K562 (cell line): ENCODE measurements around the gene USP38.

Experiments
- FOXM1 ChIP-seq, 2 experiments: fragments of 450-650 bp in 1 of 2; sonication (generic) in 1 of 2; formaldehyde crosslinking in 1 of 2; IDR thresholded peaks; 2 replicates each; pipeline versions ENCODE4 v1.6.1 to v1.9.0; 2017 to 2022; ENCODE audit warnings: low read depth in 2 of 2, mild to moderate bottlenecking in 2 of 2, missing genetic modification reagents in 1 of 2, moderate library complexity in 1 of 2
- POLR2B ChIP-seq: fragments of 450-650 bp; IDR thresholded peaks from 2 replicates; pipeline ENCODE4 v1.6.1; 2018; ENCODE audit warnings: low read depth; ENCODE audit not compliant: partially characterized antibody
- U2AF2 ChIP-seq: fragments of 200-400 bp; formaldehyde crosslinking; optimal IDR thresholded peaks from 2 replicates; pipeline ENCODE3; 2017; ENCODE audit warnings: low read depth, mild to moderate bottlenecking, low read length
- ZBTB33 ChIP-seq: sonication (generic); formaldehyde crosslinking; IDR thresholded peaks from 2 replicates; pipeline ENCODE4 v1.8.1; 2023; ENCODE audit warnings: mild to moderate bottlenecking, missing genetic modification reagents

GRCh38 chr4:143195581-143195980, 10.9 kb downstream of the USP38 start:
- no peak for TF ChIP-seq FOXM1 (IDR thresholded peaks at IDR 0.05; ENCODE audit: low read depth)
- no peak for TF ChIP-seq FOXM1 (CRISPR knock-in tag; IDR thresholded peaks at IDR 0.05; ENCODE audit: low read depth)
- TF ChIP-seq U2AF2 = no peak
- TF ChIP-seq ZBTB33 (CRISPR knock-in tag) = no peak
- no peak for TF ChIP-seq POLR2B
